BLaER1 treated with 17β-estradiol and CSF1 and Interleukin-3, amounts not matched to agents 10 nM and 100 nM (cell line): ENCODE data around the gene NHP2.

Experiments
- H3K27ac ChIP-seq, 11 experiments: shearing (Covaris generic); formaldehyde crosslinking; 2 replicates each; pipeline ENCODE4 v1.8.1; 2022
- H3K27me3 ChIP-seq, 11 experiments: shearing (Covaris generic); formaldehyde crosslinking; 2 replicates each; pipeline ENCODE4 v1.8.1; 2022
- H3K36me3 ChIP-seq, 11 experiments: shearing (Covaris generic); formaldehyde crosslinking; 2 replicates each; pipeline ENCODE4 v1.8.1; 2022
- H3K4me1 ChIP-seq, 10 experiments: shearing (Covaris generic); formaldehyde crosslinking; 2 replicates each; pipeline ENCODE4 v1.8.1; 2022
- H3K4me2 ChIP-seq, 11 experiments: shearing (Covaris generic); formaldehyde crosslinking; 2 replicates each; pipeline ENCODE4 v1.8.1; 2022
- H3K4me3 ChIP-seq, 10 experiments: shearing (Covaris generic); formaldehyde crosslinking; 2 replicates each; pipeline ENCODE4 v1.8.1; 2022
- H3K9ac ChIP-seq, 11 experiments: shearing (Covaris generic); formaldehyde crosslinking; 2 replicates each; pipeline ENCODE4 v1.8.1; 2022
- H3K9me3 ChIP-seq, 11 experiments: shearing (Covaris generic); formaldehyde crosslinking; replicated peaks in 1 of 11; 2 replicates each; pipeline ENCODE4 v1.8.1; 2022
- H4K20me1 ChIP-seq, 11 experiments: shearing (Covaris generic); formaldehyde crosslinking; 2 replicates each; pipeline ENCODE4 v1.8.1; 2022
- Cebpa-rat ChIP-seq, 11 experiments: shearing (Covaris generic); IDR thresholded peaks; 2 replicates each; pipeline ENCODE4 v1.8.1; 2022

The NHP2 gene

DNA sequence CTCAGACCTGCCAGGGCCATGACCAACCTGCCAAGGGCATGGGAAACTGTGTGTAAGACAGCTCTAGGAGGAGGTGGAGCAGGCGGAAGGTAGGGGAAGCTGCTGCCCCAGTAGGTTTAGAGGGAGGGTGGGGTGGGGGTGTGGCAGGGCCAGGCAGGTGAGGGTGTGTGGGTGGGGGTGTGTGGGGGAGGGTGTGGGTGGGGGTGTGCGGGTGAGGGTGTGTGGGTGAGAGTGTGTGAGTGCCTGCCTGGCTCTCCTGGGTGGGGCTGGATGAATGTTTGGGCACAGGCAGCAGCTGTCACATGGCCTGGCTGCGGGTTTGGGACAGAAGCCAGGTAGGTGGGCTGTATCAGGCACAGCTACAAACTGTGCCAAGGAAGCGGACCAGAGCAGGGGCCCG, 49.2 kb downstream of the NHP2 start:
- Histone ChIP-seq H3K27me3 (no peaks in the 10 kb centered on the region), H3K4me2 (peak overlapping the region in 6 of 11 experiments; percentile 16 to 60 (median 36); a peak in 9 of 22 replicates), H3K9me3 (no peaks in the 10 kb centered on the region), H3K4me3 (no peak overlapping the region), H3K9ac (no peak overlapping the region), H4K20me1 (peaks cover 0 to 18% (median 0%) of the 10 kb centered on the region in 11 experiments; a peak in 3 of 22 replicates), H3K4me1 (peaks cover 13 to 29% (median 24%) of the 10 kb centered on the region in 10 experiments), H3K36me3 (no peaks in the 10 kb centered on the region), H3K27ac (no peak overlapping the region)
- no peak for TF ChIP-seq Cebpa-rat (IDR thresholded peaks at IDR 0.05)

DNA sequence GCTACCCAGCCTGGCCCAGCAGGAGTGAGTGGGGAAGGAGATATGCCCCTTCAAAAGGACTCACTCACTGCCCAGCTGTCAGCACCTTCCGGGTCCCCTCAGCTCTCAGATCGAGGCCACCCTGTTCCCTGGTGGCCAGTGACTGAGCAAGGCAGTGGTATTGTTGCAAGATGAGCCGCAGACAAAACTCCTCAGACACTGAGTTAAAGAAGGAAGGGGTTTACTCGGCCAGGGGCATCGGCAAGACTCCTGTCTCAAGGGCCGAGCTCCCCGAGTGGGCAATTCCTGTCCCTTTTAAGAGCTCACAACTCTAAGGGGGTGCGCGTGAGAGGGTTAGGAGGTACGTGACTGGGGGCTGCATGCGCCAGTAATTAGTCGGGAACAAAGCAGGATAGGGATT, 50.1 kb downstream of the NHP2 start:
- Histone ChIP-seq H3K36me3 (no peaks in the 10 kb centered on the region), H3K4me2 (no peak overlapping the region), H3K4me1 (peaks cover 5 to 20% (median 15%) of the 10 kb centered on the region in 10 experiments)

More for the DNA sequence above, 50.1 kb downstream of the NHP2 start:
- no peaks in the 10 kb centered on the region for H3K27me3 ChIP-seq
- H3K9ac ChIP-seq: no peak overlapping the region
- no peaks in the 10 kb centered on the region for H3K9me3 ChIP-seq
- peaks cover 0 to 11% (median 0%) of the 10 kb centered on the region in 11 experiments; a peak in 3 of 22 replicates for H4K20me1 ChIP-seq
- H3K4me3 ChIP-seq: no peak overlapping the region
- H3K27ac ChIP-seq: no peak overlapping the region
- no peak for TF ChIP-seq Cebpa-rat (IDR thresholded peaks at IDR 0.05)
